Measurements from ENCODE around the gene SSTR4. TPM values are rescaled to one million over a fixed set of nuclear protein-coding genes. Genes with fewer than 3 reads are reported as not detected.

Gene SSTR4
- total RNA-seq, 1 experiment from 2014 or later: not detected

GRCh38 chr20:23007886-23008655, 27.0 kb upstream of the SSTR4 start:
- no peak for DNase-seq
- Histone ChIP-seq H3K27ac (no peak overlapping the region), H3K36me3 (no peaks in the 10 kb centered on the region), H3K27me3 (no peaks in the 10 kb centered on the region), H3K4me1 (no peaks in the 10 kb centered on the region), H3K4me3 (no peak overlapping the region), H3K9me3 (replicated peaks) (no peaks in the 10 kb centered on the region)

GRCh38 chr20:23008667-23009066, 26.4 kb upstream of the SSTR4 start:
- Histone ChIP-seq H3K4me1 (no peaks in the 10 kb centered on the region), H3K9me3 (replicated peaks) (no peaks in the 10 kb centered on the region), H3K27ac (no peak overlapping the region), H3K27me3 (no peaks in the 10 kb centered on the region), H3K36me3 (no peaks in the 10 kb centered on the region), H3K4me3 (no peak overlapping the region)
- no peak for DNase-seq

GRCh38 chr20:23009636-23010035, 25.5 kb upstream of the SSTR4 start:
- no peaks in the 10 kb centered on the region for H3K27me3 ChIP-seq
- no peaks in the 10 kb centered on the region for H3K36me3 ChIP-seq
- no peaks in the 10 kb centered on the region for H3K9me3 ChIP-seq (replicated peaks)
- H3K4me3 ChIP-seq: no peak overlapping the region
- H3K4me1 ChIP-seq: no peaks in the 10 kb centered on the region
- no peak for DNase-seq
- no peak overlapping the region for H3K27ac ChIP-seq

GRCh38 chr20:23010096-23010495, 25.0 kb upstream of the SSTR4 start:
- H3K9me3 ChIP-seq (replicated peaks): no peaks in the 10 kb centered on the region
- no peak for DNase-seq
- H3K4me1 ChIP-seq: no peaks in the 10 kb centered on the region
- no peak overlapping the region for H3K4me3 ChIP-seq
- no peak overlapping the region for H3K27ac ChIP-seq
- H3K27me3 ChIP-seq: no peaks in the 10 kb centered on the region
- H3K36me3 ChIP-seq: no peaks in the 10 kb centered on the region

GRCh38 chr20:23011008-23011721, 23.9 kb upstream of the SSTR4 start:
- DNase-seq: peak in 1 of 2 experiments; percentile 25
- Histone ChIP-seq H3K4me3 (no peak overlapping the region), H3K9me3 (replicated peaks) (no peaks in the 10 kb centered on the region), H3K27me3 (no peaks in the 10 kb centered on the region), H3K36me3 (no peaks in the 10 kb centered on the region), H3K27ac (no peak overlapping the region), H3K4me1 (no peaks in the 10 kb centered on the region)

- no peak for DNase-seq
- H3K27me3 ChIP-seq: no peaks in the 10 kb centered on the region
- no peak overlapping the region for H3K4me3 ChIP-seq
- no peaks in the 10 kb centered on the region for H3K4me1 ChIP-seq
- H3K36me3 ChIP-seq: no peaks in the 10 kb centered on the region
- no peaks in the 10 kb centered on the region for H3K9me3 ChIP-seq (replicated peaks)
- no peak overlapping the region for H3K27ac ChIP-seq
Measured at GRCh38 chr20:23013429-23013828, 21.7 kb upstream of the SSTR4 start.

GRCh38 chr20:23017516-23017915, 17.6 kb upstream of the SSTR4 start:
- no peak for DNase-seq
- Histone ChIP-seq H3K9me3 (replicated peaks) (no peaks in the 10 kb centered on the region), H3K27me3 (no peaks in the 10 kb centered on the region), H3K27ac (no peak overlapping the region), H3K4me1 (peaks cover 5% of the 10 kb centered on the region), H3K4me3 (no peak overlapping the region), H3K36me3 (no peaks in the 10 kb centered on the region)

GRCh38 chr20:23018432-23018831, 16.7 kb upstream of the SSTR4 start:
- Histone ChIP-seq H3K36me3 (no peaks in the 10 kb centered on the region), H3K4me3 (no peak overlapping the region), H3K4me1 (peaks cover 11% of the 10 kb centered on the region), H3K9me3 (replicated peaks) (no peaks in the 10 kb centered on the region), H3K27ac (no peak overlapping the region), H3K27me3 (no peaks in the 10 kb centered on the region)
- DNase-seq: no peak

- H3K4me3 ChIP-seq: no peak overlapping the region
- no peak overlapping the region for H3K27ac ChIP-seq
- no peaks in the 10 kb centered on the region for H3K9me3 ChIP-seq (replicated peaks)
- peaks cover 11% of the 10 kb centered on the region for H3K4me1 ChIP-seq
- no peak for DNase-seq
- no peaks in the 10 kb centered on the region for H3K36me3 ChIP-seq
- H3K27me3 ChIP-seq: no peaks in the 10 kb centered on the region
Measured at GRCh38 chr20:23018941-23019340, 16.2 kb upstream of the SSTR4 start.

GRCh38 chr20:23019403-23019802, 15.7 kb upstream of the SSTR4 start:
- DNase-seq: peak; percentile 40 to 48
- no peaks in the 10 kb centered on the region for H3K27me3 ChIP-seq
- H3K9me3 ChIP-seq (replicated peaks): no peaks in the 10 kb centered on the region
- H3K27ac ChIP-seq: no peak overlapping the region
- no peaks in the 10 kb centered on the region for H3K36me3 ChIP-seq
- H3K4me1 ChIP-seq: peaks cover 11% of the 10 kb centered on the region
- no peak overlapping the region for H3K4me3 ChIP-seq

GRCh38 chr20:23020230-23021018, 14.7 kb upstream of the SSTR4 start:
- H3K4me3 ChIP-seq: no peak overlapping the region
- H3K27me3 ChIP-seq: no peaks in the 10 kb centered on the region
- H3K36me3 ChIP-seq: no peaks in the 10 kb centered on the region
- no peak for DNase-seq
- peaks cover 11% of the 10 kb centered on the region for H3K4me1 ChIP-seq
- no peaks in the 10 kb centered on the region for H3K9me3 ChIP-seq (replicated peaks)
- no peak overlapping the region for H3K27ac ChIP-seq

- Histone ChIP-seq H3K27me3 (no peaks in the 10 kb centered on the region), H3K9me3 (replicated peaks) (no peaks in the 10 kb centered on the region), H3K27ac (no peak overlapping the region), H3K36me3 (no peaks in the 10 kb centered on the region), H3K4me1 (peaks cover 11% of the 10 kb centered on the region), H3K4me3 (no peak overlapping the region)
- peak; percentile 21 to 45 for DNase-seq
Measured at GRCh38 chr20:23021541-23021940, 13.6 kb upstream of the SSTR4 start.

- DNase-seq: no peak
Measured at GRCh38 chr20:23021951-23022350, 13.2 kb upstream of the SSTR4 start.

GRCh38 chr20:23022849-23023248, 12.3 kb upstream of the SSTR4 start:
- no peaks in the 10 kb centered on the region for H3K27me3 ChIP-seq
- peaks cover 11% of the 10 kb centered on the region for H3K4me1 ChIP-seq
- H3K4me3 ChIP-seq: no peak overlapping the region
- peak in 1 of 2 experiments; percentile 16 for DNase-seq
- no peaks in the 10 kb centered on the region for H3K36me3 ChIP-seq
- H3K9me3 ChIP-seq (replicated peaks): no peaks in the 10 kb centered on the region
- H3K27ac ChIP-seq: no peak overlapping the region

More at GRCh38 chr20:23021951-23022350, 13.2 kb upstream of the SSTR4 start:
- no peaks in the 10 kb centered on the region for H3K36me3 ChIP-seq
- H3K4me3 ChIP-seq: no peak overlapping the region
- H3K4me1 ChIP-seq: peaks cover 11% of the 10 kb centered on the region
- no peak overlapping the region for H3K27ac ChIP-seq
- H3K27me3 ChIP-seq: no peaks in the 10 kb centered on the region
- H3K9me3 ChIP-seq (replicated peaks): no peaks in the 10 kb centered on the region

GRCh38 chr20:23023621-23024177, 11.4 kb upstream of the SSTR4 start:
- DNase-seq: no peak
- H3K27ac ChIP-seq: no peak overlapping the region
- no peaks in the 10 kb centered on the region for H3K27me3 ChIP-seq
- peaks cover 11% of the 10 kb centered on the region for H3K4me1 ChIP-seq
- no peak overlapping the region for H3K4me3 ChIP-seq
- no peaks in the 10 kb centered on the region for H3K36me3 ChIP-seq
- no peaks in the 10 kb centered on the region for H3K9me3 ChIP-seq (replicated peaks)
